H1 (cell line): Measurements from ENCODE around the gene SKP1. TPM values are rescaled to one million over a fixed set of nuclear protein-coding genes. Genes with fewer than 3 reads are reported as not detected.

ENCODE experiments used
- CTCF ChIA-PET: fragments of 300-600 bp; sonication (Branson Sonifier 250); formaldehyde crosslinking; loops from one replicate; lab custom pipeline; 2021; ENCODE audit not compliant: partially characterized antibody; lab: Charles Lee
- POLR2A ChIA-PET: fragments of 300-600 bp; sonication (Branson Sonifier 250); formaldehyde crosslinking; loops from one replicate; lab custom pipeline; 2021; ENCODE audit warnings: inconsistent platforms; ENCODE audit not compliant: partially characterized antibody; lab: Charles Lee
- DNase-seq, 2 experiments: peaks; one replicate each; pipeline versions ENCODE4 v3.0.0 to v3.0.0-alpha.2; 2010 to 2022; ENCODE audit warnings: low spot score in 2 of 2, low read depth in 1 of 2, mixed read lengths in 1 of 2
- FAIRE-seq: peaks from 2 replicates; lab custom pipeline; 2011; peaks lifted over from hg19 to GRCh38; lab: Jason Lieb, UNC
- H2AFZ ChIP-seq: 2 replicates; pipeline ENCODE4 v1.8.1; 2012; ENCODE audit warnings: low read length, inconsistent platforms
- H2AK5ac ChIP-seq: 2 replicates; pipeline ENCODE4 v1.6.1; 2013; ENCODE audit warnings: low read depth, low read length
- H2BK120ac ChIP-seq: replicated peaks from 2 replicates; pipeline ENCODE3; 2013; ENCODE audit warnings: low read depth, low read length, inconsistent platforms
- H2BK12ac ChIP-seq: 2 replicates; pipeline ENCODE4 v1.6.1; 2013; ENCODE audit warnings: low read depth, low read length
- H2BK15ac ChIP-seq: 2 replicates; pipeline ENCODE4 v1.6.1; 2013; ENCODE audit warnings: low read length
- H2BK20ac ChIP-seq: 2 replicates; pipeline ENCODE4 v1.6.1; 2013; ENCODE audit warnings: low read length
- H2BK5ac ChIP-seq: 2 replicates; pipeline ENCODE4 v1.6.1; 2013; ENCODE audit warnings: low read depth, low read length
- H3K14ac ChIP-seq: 2 replicates; pipeline ENCODE4 v1.6.1; 2013; ENCODE audit warnings: inconsistent platforms; ENCODE audit not compliant: insufficient read length
- H3K18ac ChIP-seq: 2 replicates; pipeline ENCODE4 v1.6.1; 2013; ENCODE audit warnings: low read length; ENCODE audit errors: extremely low read depth
- H3K23ac ChIP-seq: 2 replicates; pipeline ENCODE4 v1.6.1; 2013; ENCODE audit warnings: inconsistent platforms; ENCODE audit not compliant: insufficient read length
- H3K23me2 ChIP-seq: 2 replicates; pipeline ENCODE4 v1.6.1; 2013; ENCODE audit warnings: low read depth, low read length
- H3K27ac ChIP-seq: 2 replicates; pipeline ENCODE4 v1.6.1; 2011; ENCODE audit warnings: low read depth, low read length, inconsistent platforms
- H3K27me3 ChIP-seq, 4 experiments: replicated peaks in 1 of 4; 1 replicate in 1 of 4; 2 replicates in 3 of 4; pipeline versions ENCODE4 v1.6.1 to v1.8.1; 2011 to 2013; ENCODE audit warnings: low read length in 3 of 4, mild to moderate bottlenecking in 3 of 4, inconsistent platforms in 2 of 4, mixed read lengths in 2 of 4, moderate library complexity in 1 of 4; ENCODE audit not compliant: control insufficient read depth in 3 of 4, insufficient read depth in 3 of 4; ENCODE audit errors: extremely low read depth in 1 of 4
- H3K36me3 ChIP-seq, 4 experiments: 2 replicates each; pipeline versions ENCODE4 v1.6.1 to v1.8.1; 2011 to 2013; ENCODE audit warnings: mild to moderate bottlenecking in 4 of 4, low read length in 3 of 4, moderate library complexity in 2 of 4, control low read depth in 1 of 4, inconsistent platforms in 1 of 4; ENCODE audit not compliant: insufficient read depth in 4 of 4, control insufficient read depth in 2 of 4
- H3K4ac ChIP-seq: replicated peaks from 2 replicates; pipeline ENCODE3; 2013; ENCODE audit warnings: low read length, low read depth, mixed read lengths, inconsistent platforms; ENCODE audit not compliant: insufficient read length
- H3K4me1 ChIP-seq, 4 experiments: replicated peaks in 1 of 4; 1 replicate in 1 of 4; 2 replicates in 3 of 4; pipeline versions ENCODE4 v1.6.1 to v1.8.1; 2011 to 2013; ENCODE audit warnings: low read length in 3 of 4, inconsistent platforms in 2 of 4, mixed read lengths in 1 of 4; ENCODE audit not compliant: insufficient read depth in 4 of 4, control insufficient read depth in 3 of 4
- H3K4me2 ChIP-seq, 2 experiments: 2 replicates each; pipeline versions ENCODE4 v1.6.1 to v1.8.1; 2011 to 2013; ENCODE audit warnings: low read depth in 2 of 2, low read length in 2 of 2, control low read depth in 1 of 2, inconsistent platforms in 1 of 2, mild to moderate bottlenecking in 1 of 2; ENCODE audit not compliant: insufficient read depth in 1 of 2
- H3K4me3 ChIP-seq, 4 experiments: fragments of 200-600, 300-600 bp in 1 of 4; sonication (generic), shearing (Covaris generic), sonication (Bioruptor Twin) in 1 of 4; 2 replicates each; pipeline versions ENCODE4 v1.5.1 to v1.8.1; 2011 to 2016; ENCODE audit warnings: low read length in 4 of 4, low read depth in 3 of 4, control low read depth in 2 of 4, inconsistent platforms in 2 of 4, mild to moderate bottlenecking in 2 of 4, mixed read lengths in 1 of 4, moderate library complexity in 1 of 4; ENCODE audit not compliant: insufficient read depth in 2 of 4; ENCODE audit errors: extremely low read depth in 1 of 4
- H3K56ac ChIP-seq: replicated peaks from 2 replicates; pipeline ENCODE3; 2013; ENCODE audit warnings: low read depth, mild to moderate bottlenecking, mixed read lengths, low read length, inconsistent platforms; ENCODE audit not compliant: insufficient read length
- H3K79me1 ChIP-seq: 2 replicates; pipeline ENCODE4 v1.6.1; 2013; ENCODE audit warnings: low read depth, low read length, control low read depth
- H3K79me2 ChIP-seq, 2 experiments: 2 replicates each; pipeline versions ENCODE4 v1.6.1 to v1.8.1; 2012 to 2013; ENCODE audit warnings: low read length in 2 of 2, mild to moderate bottlenecking in 2 of 2, inconsistent platforms in 1 of 2; ENCODE audit not compliant: insufficient read depth in 2 of 2, control insufficient read depth in 1 of 2
- H3K9ac ChIP-seq, 4 experiments: replicated peaks in 1 of 4; 1 replicate in 1 of 4; 2 replicates in 3 of 4; pipeline versions ENCODE4 v1.6.1 to v1.8.1; 2011 to 2013; ENCODE audit warnings: low read depth in 3 of 4, low read length in 3 of 4, control low read depth in 2 of 4, mild to moderate bottlenecking in 2 of 4, moderate library complexity in 2 of 4, inconsistent platforms in 1 of 4; ENCODE audit errors: extremely low read depth in 1 of 4
- H3K9me3 ChIP-seq, 2 experiments: 2 replicates each; pipeline versions ENCODE4 v1.6.1 to v1.8.1; 2012 to 2013; ENCODE audit warnings: mild to moderate bottlenecking in 2 of 2, moderate library complexity in 2 of 2, control low read depth in 1 of 2, inconsistent platforms in 1 of 2, low read depth in 1 of 2, low read length in 1 of 2, mixed read lengths in 1 of 2; ENCODE audit not compliant: insufficient read depth in 2 of 2
- H4K20me1 ChIP-seq, 2 experiments: replicated peaks in 1 of 2; 2 replicates each; pipeline versions ENCODE3 to v1.8.1; 2011 to 2013; ENCODE audit warnings: inconsistent platforms in 2 of 2, low read length in 2 of 2, mild to moderate bottlenecking in 1 of 2; ENCODE audit not compliant: insufficient read depth in 2 of 2, control insufficient read depth in 1 of 2
- H4K5ac ChIP-seq: 2 replicates; pipeline ENCODE4 v1.6.1; 2013; ENCODE audit warnings: low read length, low read depth, mixed read lengths, inconsistent platforms; ENCODE audit not compliant: insufficient read length
- H4K8ac ChIP-seq: 2 replicates; pipeline ENCODE4 v1.8.0; 2013; ENCODE audit warnings: mild to moderate bottlenecking, moderate library complexity, low read length, inconsistent platforms; ENCODE audit not compliant: insufficient read depth; ENCODE audit errors: extremely low read depth
- H4K91ac ChIP-seq: replicated peaks from 2 replicates; pipeline ENCODE3; 2013; ENCODE audit warnings: low read length, mixed read lengths, inconsistent platforms; ENCODE audit not compliant: insufficient read length
- CBX8 ChIP-seq: fragments of 300-800, 300-1000 bp; sonication (generic); IDR thresholded peaks from 2 replicates; pipeline ENCODE4 v1.7.1; 2016; ENCODE audit warnings: low read depth, low read length, borderline replicate concordance
- FOSL1 ChIP-seq: IDR thresholded peaks from 2 replicates; pipeline ENCODE4 v1.6.1; 2011; ENCODE audit warnings: mild to moderate bottlenecking, low read depth, low read length, moderate library complexity; ENCODE audit not compliant: insufficient read depth
- KDM1A ChIP-seq: fragments of 200-600, 300-600 bp; sonication (generic); IDR thresholded peaks from 2 replicates; pipeline ENCODE4 v1.7.1; 2016; ENCODE audit warnings: mild to moderate bottlenecking, low read length, borderline replicate concordance
- NANOG ChIP-seq: IDR thresholded peaks from 2 replicates; pipeline ENCODE4 v1.6.1; 2011; ENCODE audit warnings: low read length, low read depth, mild to moderate bottlenecking, inconsistent platforms; ENCODE audit not compliant: insufficient read depth, poor library complexity, severe bottlenecking
- POLR2A ChIP-seq, 2 experiments: IDR thresholded peaks; 1 replicate in 1 of 2; 2 replicates in 1 of 2; pipeline ENCODE4 v1.6.1; 2011; ENCODE audit warnings: low read depth in 2 of 2, low read length in 2 of 2, mild to moderate bottlenecking in 2 of 2; ENCODE audit errors: control extremely low read depth in 1 of 2
- SP1 ChIP-seq: IDR thresholded peaks from 2 replicates; pipeline ENCODE4 v1.6.1; 2011; ENCODE audit warnings: low read depth, low read length
- ZNF274 ChIP-seq: IDR thresholded peaks from 2 replicates; pipeline ENCODE4 v1.7.0; 2012; ENCODE audit warnings: low read length, borderline replicate concordance; ENCODE audit errors: extremely low read depth
- WGBS, 2 experiments: shearing (Covaris generic) in 1 of 2; methylation state at CpG; one replicate each; pipeline versions ENCODE4 v1.1.6 to v1.1.7; 2013 to 2015; ENCODE audit warnings: low lambda C conversion rate in 2 of 2, mixed read lengths in 2 of 2, inconsistent platforms in 1 of 2, low coverage in 1 of 2, missing lambda C conversion rate in 1 of 2; ENCODE audit not compliant: insufficient replicate concordance in 2 of 2, insufficient coverage in 1 of 2, insufficient read length in 1 of 2; ENCODE audit errors: extremely low coverage in 1 of 2, missing lambda C conversion rate in 1 of 2; 5-methylcytosine and 5-hydroxymethylcytosine counted together
- polyA plus RNA-seq, 7 experiments: library from polyadenylated mRNA; depleted of rRNA in 3 of 7; stranded (reverse) in 5 of 7; unstranded in 2 of 7; fragments of >200 nt in 5 of 7; fragments of 200-250 nt in 2 of 7; gene quantifications; 1 replicate in 5 of 7; 2 replicates in 1 of 7; 4 replicates in 1 of 7; pipeline versions ENCODE4 v1.2.1 to v1.2.3, GENCODE V29; 2011 to 2013; ENCODE audit warnings: missing spikeins in 2 of 7, mixed read lengths in 2 of 7
- total RNA-seq: library from RNA; stranded (reverse); fragmentation: NEBNext Ultra II Directional; extraction: Animal tissue kit (Norgen Biotek cat#: 25700); gene quantifications from 2 replicates; pipeline ENCODE4 v1.2.1, GENCODE V29; 2021
- TF ChIP-seq, protein P1 (sequence below): IDR thresholded peaks from 2 replicates; pipeline ENCODE4 v1.6.1; 2012; ENCODE audit warnings: low read length, inconsistent platforms
- TF ChIP-seq, protein P2 (sequence below): IDR thresholded peaks from 2 replicates; pipeline ENCODE4 v1.6.1; 2011; ENCODE audit warnings: low read length, improper control_type of control experiment

The SKP1 gene
- total and polyA plus RNA-seq, 2 of the 8 experiments (the other 6 are each of a cell fraction or from before 2014, with no cell fraction given): 163 to 332 TPM

- Histone ChIP-seq H4K8ac (no peak overlapping the region; the same call in 1 of the 2 replicates), H3K9me3 (no peaks in the 10 kb centered on the region), H3K36me3 (peaks cover 4 to 17% (median 11%) of the 10 kb centered on the region in 4 experiments; a peak in 6 of 8 replicates), H3K4me2 (no peak overlapping the region), H3K56ac (no peak overlapping the region), H2AFZ (no peak overlapping the region), H2BK15ac (no peak overlapping the region), H4K5ac (no peak overlapping the region), H2BK20ac (no peak overlapping the region), H3K9ac (no peak overlapping the region), H4K20me1 (peaks cover 10 to 47% of the 10 kb centered on the region in 2 experiments), H2BK5ac (peak overlapping the region; percentile 20; the same call in 1 of the 2 replicates), H2BK120ac (no peak overlapping the region), H3K79me2 (0 out of 4 replicates have a peak, but pooled peaks cover 0 to 3% of the 10 kb centered on the region in 2 experiments), H3K23ac (no peak overlapping the region), H3K23me2 (no peaks in the 10 kb centered on the region), H3K27me3 (no peaks in the 10 kb centered on the region), H2AK5ac (no peak overlapping the region), H3K79me1 (peaks cover 18% of the 10 kb centered on the region), H3K14ac (no peak overlapping the region), H3K4me3 (no peak overlapping the region), H3K4ac (no peak overlapping the region), H3K18ac (no peak overlapping the region), H2BK12ac (no peak overlapping the region), H3K27ac (no peak overlapping the region), H4K91ac (peak overlapping the region; percentile 13), H3K4me1 (no peaks in the 10 kb centered on the region; a peak in 3 of 7 replicates)
- peak; percentile 75 for FAIRE-seq
- ChIA-PET POLR2A (interaction anchor here (1.0 to 2.7 kb wide), 5 partner anchors 11 to 285 kb away, joined by 3 to 12 read pairs (median 5); partner anchors contain the start of gene SKP1), CTCF (interaction anchor here (0.5 to 24.3 kb wide), 33 partner anchors 11 to 451 kb away, joined by 3 to 629 read pairs (median 7); partner anchors contain the start of gene TCF7)
- 67% methylated on average over 6 of the region's 8 CpGs; no CpG with 5 or more reads in 1 of the 2 experiments for WGBS, 2 experiments
- DNase-seq: peak; percentile 57 to 82
- TF ChIP-seq CBX8 (no peak), FOSL1 (no peak), KDM1A (peak; percentile 41; the same call in 1 of the 2 replicates), NANOG (no peak), ZNF274 (no peak), POLR2A (IDR thresholded peaks at IDR 0.05; ENCODE audit: control extremely low read depth in 1 of 2, low read depth in 2 of 2, low read length in 2 of 2) (no peak), SP1 (no peak)
- TF ChIP-seq, protein P1, sequence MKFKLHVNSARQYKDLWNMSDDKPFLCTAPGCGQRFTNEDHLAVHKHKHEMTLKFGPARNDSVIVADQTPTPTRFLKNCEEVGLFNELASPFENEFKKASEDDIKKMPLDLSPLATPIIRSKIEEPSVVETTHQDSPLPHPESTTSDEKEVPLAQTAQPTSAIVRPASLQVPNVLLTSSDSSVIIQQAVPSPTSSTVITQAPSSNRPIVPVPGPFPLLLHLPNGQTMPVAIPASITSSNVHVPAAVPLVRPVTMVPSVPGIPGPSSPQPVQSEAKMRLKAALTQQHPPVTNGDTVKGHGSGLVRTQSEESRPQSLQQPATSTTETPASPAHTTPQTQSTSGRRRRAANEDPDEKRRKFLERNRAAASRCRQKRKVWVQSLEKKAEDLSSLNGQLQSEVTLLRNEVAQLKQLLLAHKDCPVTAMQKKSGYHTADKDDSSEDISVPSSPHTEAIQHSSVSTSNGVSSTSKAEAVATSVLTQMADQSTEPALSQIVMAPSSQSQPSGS: no peak
- TF ChIP-seq, protein P2, sequence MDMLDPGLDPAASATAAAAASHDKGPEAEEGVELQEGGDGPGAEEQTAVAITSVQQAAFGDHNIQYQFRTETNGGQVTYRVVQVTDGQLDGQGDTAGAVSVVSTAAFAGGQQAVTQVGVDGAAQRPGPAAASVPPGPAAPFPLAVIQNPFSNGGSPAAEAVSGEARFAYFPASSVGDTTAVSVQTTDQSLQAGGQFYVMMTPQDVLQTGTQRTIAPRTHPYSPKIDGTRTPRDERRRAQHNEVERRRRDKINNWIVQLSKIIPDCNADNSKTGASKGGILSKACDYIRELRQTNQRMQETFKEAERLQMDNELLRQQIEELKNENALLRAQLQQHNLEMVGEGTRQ: no peak
These were observed 36.1 kb downstream of the SKP1 start for GRCh38 chr5:134140530-134141201.
